ENCODE results near the gene PTGER4.

DNA sequence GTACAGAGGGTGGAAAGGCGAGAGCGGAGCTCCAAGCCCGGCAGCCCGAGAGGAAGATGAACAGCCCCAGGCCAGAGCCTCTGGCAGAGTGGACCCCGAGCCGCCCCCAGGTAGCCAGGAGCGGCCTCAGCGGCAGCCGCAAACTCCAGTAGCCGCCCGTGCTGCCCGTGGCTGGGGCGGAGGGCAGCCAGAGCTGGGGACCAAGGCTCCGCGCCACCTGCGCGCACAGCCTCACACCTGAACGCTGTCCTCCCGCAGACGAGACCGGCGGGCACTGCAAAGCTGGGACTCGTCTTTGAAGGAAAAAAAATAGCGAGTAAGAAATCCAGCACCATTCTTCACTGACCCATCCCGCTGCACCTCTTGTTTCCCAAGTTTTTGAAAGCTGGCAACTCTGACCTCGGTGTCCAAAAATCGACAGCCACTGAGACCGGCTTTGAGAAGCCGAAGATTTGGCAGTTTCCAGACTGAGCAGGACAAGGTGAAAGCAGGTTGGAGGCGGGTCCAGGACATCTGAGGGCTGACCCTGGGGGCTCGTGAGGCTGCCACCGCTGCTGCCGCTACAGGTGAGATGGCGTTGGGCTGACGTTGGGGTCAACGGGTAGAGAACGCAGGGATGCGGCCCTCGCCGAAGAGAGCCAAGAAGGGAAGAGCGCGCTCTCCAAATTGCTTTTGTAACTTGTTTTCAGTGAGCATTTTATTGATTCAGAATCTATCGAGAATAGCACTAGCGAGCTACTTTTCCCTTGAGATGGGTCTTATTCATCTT, at the start of gene PTGER4:
- TF ChIP-seq, protein P1, sequence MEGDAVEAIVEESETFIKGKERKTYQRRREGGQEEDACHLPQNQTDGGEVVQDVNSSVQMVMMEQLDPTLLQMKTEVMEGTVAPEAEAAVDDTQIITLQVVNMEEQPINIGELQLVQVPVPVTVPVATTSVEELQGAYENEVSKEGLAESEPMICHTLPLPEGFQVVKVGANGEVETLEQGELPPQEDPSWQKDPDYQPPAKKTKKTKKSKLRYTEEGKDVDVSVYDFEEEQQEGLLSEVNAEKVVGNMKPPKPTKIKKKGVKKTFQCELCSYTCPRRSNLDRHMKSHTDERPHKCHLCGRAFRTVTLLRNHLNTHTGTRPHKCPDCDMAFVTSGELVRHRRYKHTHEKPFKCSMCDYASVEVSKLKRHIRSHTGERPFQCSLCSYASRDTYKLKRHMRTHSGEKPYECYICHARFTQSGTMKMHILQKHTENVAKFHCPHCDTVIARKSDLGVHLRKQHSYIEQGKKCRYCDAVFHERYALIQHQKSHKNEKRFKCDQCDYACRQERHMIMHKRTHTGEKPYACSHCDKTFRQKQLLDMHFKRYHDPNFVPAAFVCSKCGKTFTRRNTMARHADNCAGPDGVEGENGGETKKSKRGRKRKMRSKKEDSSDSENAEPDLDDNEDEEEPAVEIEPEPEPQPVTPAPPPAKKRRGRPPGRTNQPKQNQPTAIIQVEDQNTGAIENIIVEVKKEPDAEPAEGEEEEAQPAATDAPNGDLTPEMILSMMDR (IDR thresholded peaks at IDR 0.05; ENCODE audit: borderline replicate concordance, extremely low read depth, low read length, poor library complexity, severe bottlenecking), result no peak
- TF ChIP-seq EZH2 (IDR thresholded peaks at IDR 0.05; ENCODE audit: borderline replicate concordance, low read depth, low read length, severe bottlenecking), result no peak
